T1000 (cell line): ENCODE data around the gene PRG3.
"Not testable (repeated sequence)": the region's sequence is repeated elsewhere in the genome, so short reads cannot be mapped to it uniquely, and the experiment has no call there.

Experiments
- DNase-seq: peaks from one replicate; lab custom pipeline; 2025; ENCODE audit warnings: mixed read lengths; lab: John Stamatoyannopoulos, UW

The PRG3 gene

DNA sequence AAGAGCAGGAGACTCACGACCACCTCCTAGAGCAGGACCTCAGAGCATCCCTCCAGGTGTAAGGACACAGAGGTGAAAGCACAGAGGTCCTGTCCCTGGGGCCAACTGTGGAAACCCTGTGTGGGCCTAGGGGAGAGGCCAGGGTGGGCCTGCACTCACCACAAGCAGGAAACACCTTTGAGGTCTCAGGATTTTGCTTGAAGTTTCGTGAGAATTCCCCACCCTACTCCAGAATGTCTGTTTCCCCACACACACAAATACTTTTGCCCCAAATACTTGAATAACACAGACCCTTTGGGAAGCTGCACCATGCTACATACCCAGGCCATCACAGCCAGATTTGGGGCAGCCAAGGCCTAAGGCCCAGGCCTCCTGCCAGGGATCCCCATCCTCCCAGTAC, 27.8 kb upstream of the PRG3 start:
- DNase-seq: no peak

DNA sequence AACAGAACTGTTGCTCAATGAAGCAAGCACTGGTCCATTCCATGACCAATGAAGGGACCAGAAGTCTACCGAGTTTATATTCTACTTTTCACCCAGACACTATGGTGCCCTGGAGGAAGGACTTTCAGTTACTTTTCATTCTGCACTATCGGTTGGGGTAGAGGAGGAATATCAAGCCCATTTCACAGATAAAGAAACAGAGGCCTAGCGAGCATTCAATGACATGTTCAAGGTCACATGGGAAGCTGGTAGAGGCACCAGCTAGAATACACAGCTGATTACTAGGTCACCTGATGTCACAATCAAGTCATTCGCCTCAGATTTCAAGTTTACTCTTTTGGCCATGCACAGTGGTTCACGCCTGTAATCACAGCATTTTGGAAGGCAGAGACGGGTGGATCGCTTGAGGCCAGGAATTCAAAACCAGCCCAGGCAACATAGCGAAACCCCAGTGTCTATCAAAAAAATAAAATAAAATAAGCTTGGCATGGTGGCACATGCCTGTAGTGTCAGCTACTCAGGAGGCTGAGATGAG, 27.1 kb upstream of the PRG3 start:
- no peak for DNase-seq

DNA sequence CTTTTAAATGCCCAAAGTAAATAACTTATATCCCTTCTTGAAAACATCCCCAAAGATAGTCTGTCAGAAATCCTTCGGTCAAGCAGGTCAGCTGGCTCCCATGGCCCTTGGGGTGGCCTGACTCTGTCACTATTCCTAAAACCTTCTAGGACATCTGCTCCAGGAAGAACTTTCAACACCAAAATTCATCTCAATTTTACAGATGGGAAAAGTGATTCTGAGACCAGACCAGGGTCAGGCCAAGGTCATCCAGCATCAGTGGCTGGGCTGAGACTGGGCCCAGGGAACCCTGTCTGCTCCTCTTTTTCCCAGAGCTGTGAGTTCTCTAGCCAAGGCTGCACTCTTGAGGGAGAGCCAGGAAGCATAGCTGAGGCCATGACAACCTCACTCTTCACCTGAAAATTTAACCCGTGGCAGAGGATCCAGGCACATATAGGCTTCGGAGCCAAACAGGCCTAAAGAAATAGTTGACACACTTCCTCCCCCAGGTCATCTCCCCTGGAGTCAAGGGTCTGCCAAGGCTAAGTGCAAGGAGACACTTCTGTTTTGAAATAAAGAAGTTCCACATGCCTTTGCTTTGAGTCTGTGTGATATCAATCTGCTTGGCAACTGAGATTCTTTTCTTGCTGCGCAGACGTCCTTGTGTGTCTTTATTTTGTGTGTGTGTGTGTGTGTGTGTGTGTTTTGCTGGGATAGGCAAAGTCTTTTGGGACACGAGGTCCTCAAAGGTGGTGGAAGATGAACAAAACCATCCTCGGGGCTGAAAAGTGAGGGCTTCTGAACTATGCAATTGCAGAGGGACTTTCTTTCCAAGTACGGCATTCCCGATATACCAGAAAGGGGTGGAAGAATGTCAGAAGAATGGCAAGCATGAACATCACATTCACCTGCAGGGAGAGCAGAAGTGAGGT, 26.3 kb upstream of the PRG3 start:
- no peak for DNase-seq

- DNase-seq: no peak
Measured at GRCh38 chr11:57406337-57406904, 25.5 kb upstream of the PRG3 start.

- no peak for DNase-seq
Measured at GRCh38 chr11:57405271-57405860, 24.4 kb upstream of the PRG3 start.

DNA sequence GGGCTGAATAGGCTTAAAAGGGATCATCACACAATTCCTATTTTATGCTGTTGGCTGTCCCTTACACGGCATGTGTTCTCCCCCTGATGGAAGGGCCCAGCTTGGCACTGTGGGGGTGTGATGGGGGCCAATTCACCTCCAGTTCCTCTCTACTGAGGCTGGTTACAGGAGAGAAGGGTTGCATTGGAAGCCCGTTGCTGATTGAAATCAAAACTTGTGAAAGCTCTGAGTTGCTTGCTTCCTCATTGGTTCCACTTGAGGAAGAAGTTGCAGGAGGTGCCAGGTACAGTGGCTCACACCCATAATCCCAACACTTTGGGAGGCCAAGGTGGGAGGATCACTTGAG, 22.8 kb upstream of the PRG3 start:
- DNase-seq: no peak

DNA sequence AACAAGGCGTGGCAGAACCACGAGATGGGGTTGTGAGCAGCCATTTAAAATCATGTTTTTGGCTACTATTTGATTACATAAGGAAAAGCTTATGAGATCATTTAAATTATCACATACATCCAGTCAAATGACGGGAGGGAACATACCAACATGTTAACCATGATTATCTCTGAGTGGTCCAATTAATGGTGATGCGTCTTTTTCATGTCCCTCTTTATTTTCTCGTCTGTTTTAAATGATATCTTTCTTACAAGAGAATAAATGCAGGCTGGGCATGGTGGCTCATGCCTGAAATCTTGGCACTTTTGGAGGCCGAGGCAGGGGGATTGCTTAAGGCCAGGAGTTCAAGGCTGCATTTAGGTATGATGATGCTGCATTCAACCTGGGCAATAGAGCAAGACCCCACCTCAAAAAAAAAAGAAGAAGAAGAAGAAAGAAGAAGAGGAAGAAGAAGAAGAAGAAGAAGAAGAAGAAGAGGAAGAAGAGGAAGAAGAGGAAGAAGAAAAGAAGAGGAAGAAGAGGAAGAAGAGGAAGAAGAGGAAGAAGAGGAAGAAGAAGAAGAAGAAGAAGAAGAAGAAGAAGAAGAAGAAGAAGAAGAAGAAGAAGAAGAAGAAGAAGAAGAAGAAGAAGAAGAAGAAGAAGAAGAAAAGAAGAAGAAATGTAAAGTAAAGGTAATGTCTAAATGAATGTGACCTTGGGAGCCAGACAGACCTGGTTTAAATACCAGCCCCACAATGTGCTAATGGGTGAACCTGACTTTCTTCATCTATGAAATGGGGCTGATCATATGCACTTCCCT, 22.3 kb upstream of the PRG3 start:
- DNase-seq: not testable (repeated sequence)

- DNase-seq: peak; percentile 15
Measured at GRCh38 chr11:57402188-57403002, 21.4 kb upstream of the PRG3 start.

- DNase-seq: no peak
Measured at GRCh38 chr11:57399972-57400578, 19.1 kb upstream of the PRG3 start.

DNA sequence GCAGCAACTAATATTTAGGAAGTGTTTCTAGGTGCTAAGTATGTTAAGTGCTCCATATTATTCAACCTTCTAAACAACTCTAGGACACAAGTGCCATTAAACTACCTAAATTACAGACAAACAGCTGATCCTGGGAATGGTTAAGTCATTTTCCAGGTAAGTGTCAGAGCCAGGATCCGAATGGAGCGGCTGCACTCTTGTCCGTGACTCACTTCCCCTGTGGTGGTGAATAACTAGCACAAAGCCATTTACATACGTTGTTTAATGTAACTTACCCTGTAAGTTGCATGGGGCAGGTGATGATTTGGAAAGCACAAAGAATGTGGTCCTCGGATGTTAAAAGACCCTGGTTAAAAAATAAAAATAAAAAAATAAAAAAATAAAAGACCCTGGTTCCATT, 18.3 kb upstream of the PRG3 start:
- DNase-seq: no peak

DNA sequence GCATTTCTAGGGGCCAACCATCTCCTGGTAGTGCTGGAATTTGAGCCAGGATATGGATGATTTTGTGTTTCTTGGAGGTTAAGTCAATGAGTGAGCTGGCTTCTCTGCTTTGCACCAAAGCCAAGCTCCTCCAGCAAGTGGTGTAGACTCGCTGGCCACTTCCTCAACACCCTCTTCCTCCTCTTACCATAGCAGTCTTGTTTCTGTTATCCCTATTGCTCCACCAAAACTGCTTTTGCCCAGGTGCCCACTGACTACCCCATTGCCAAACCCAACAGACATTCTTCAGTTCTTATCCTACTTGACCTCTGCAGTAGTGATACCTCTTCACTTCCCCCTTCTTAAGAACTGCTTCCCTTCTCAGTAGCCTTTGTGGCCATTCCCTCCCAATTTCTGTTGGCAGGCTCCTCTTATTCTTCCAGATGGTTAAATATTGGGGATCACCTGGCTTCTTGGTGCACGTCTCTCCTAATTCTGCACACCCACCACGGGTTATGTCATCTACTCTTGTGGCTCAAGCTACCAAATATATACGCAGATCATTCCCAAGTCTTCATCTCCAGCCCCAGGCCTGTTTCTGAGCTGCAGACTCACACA, 16.5 kb upstream of the PRG3 start:
- no peak for DNase-seq

DNA sequence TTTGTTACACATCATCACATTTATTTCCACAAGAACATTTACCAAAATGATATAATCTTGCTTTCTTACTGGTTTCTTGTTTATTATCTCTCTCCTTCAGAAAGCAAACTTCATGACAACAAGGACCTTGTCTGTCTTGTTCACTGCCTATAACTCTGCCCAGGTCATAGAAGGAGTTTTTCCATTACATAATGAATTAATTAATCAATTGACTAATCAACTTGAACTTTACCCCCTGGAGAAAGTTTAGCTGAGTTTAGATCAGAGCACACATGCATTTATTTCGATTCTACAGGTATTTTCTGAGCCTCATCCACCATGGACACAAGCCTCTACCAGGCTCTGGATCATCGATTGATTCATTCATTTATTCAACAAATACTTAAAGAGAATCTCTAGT, 15.8 kb upstream of the PRG3 start:
- DNase-seq: no peak

- DNase-seq: no peak
Measured at GRCh38 chr11:57395905-57396623, 15.1 kb upstream of the PRG3 start.

- DNase-seq: no peak
Measured at GRCh38 chr11:57394203-57394965, 13.4 kb upstream of the PRG3 start.

GRCh38 chr11:57392763-57393105, 11.8 kb upstream of the PRG3 start:
- DNase-seq: no peak

DNA sequence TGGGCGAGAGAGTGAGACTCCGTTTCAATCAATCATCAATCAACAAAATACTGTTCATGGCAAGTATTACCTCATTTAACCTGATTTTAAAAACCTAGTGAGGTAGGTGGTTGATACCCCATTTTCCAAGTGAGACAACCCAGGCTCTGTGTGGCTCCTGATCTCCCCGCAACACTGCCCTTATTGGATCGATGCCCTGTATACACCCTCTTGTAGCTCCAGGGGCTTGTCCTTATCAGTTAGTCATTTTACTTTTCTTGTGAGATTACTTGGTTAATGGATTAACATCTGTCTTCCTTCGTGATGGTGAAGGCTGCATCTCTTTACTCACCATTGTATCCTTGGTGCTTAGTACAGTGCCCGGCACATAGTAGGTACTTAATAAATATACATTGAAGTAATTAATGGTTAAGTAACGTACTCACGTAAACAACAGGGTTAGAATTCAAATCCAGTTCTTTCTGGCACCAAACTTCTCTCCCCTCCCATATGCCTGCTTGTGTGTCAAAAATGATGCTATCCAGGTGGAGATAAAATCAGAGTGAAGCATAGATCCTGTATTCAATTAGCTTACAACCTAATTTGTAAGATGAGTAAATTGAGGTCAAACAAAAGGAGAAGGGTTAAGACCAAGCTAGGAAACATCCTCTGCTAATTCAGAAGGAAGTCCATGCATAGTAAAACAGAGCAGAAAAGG, 11.3 kb upstream of the PRG3 start:
- DNase-seq: no peak

- no peak for DNase-seq
Measured at GRCh38 chr11:57391539-57391938, 10.6 kb upstream of the PRG3 start.

GRCh38 chr11:57391111-57391510, 10.2 kb upstream of the PRG3 start:
- no peak for DNase-seq

GRCh38 chr11:57390535-57390934, 9.6 kb upstream of the PRG3 start, which contains the start of gene PRG2:
Gene PRG2, minus strand, starts transcription at chr11:57390650. Its CDS starts 706 bp downstream, at chr11:57389944.
- no peak for DNase-seq
